H1 (cell line): Measurements from ENCODE around the gene TLE2. TPM values are rescaled to one million over a fixed set of nuclear protein-coding genes. Genes with fewer than 3 reads are reported as not detected.
A peak's percentile ranks its signal among the peaks of the same experiment; 100 is the strongest.

Experiments
- BACH1 ChIP-seq: IDR thresholded peaks from 2 replicates; pipeline ENCODE4 v1.6.1; 2012; ENCODE audit warnings: low read length, improper control_type of control experiment
- BCL11A ChIP-seq, 2 experiments: IDR thresholded peaks; one replicate each; pipeline ENCODE4 v1.6.1; 2011; ENCODE audit warnings: low read depth in 2 of 2, low read length in 2 of 2, mild to moderate bottlenecking in 2 of 2
- BRCA1 ChIP-seq: IDR thresholded peaks from 2 replicates; pipeline ENCODE4 v1.6.1; 2012; ENCODE audit warnings: low read depth, low read length, improper control_type of control experiment
- CHD2 ChIP-seq: IDR thresholded peaks from 2 replicates; pipeline ENCODE4 v1.6.1; 2012; ENCODE audit warnings: low read length, improper control_type of control experiment
- CTBP2 ChIP-seq: IDR thresholded peaks from 2 replicates; pipeline ENCODE4 v1.7.0; 2011; ENCODE audit warnings: borderline replicate concordance, mild to moderate bottlenecking, moderate library complexity, mixed read lengths, low read length; ENCODE audit not compliant: insufficient read depth, insufficient read length
- E2F6 ChIP-seq: IDR thresholded peaks from 2 replicates; pipeline ENCODE4 v1.6.1; 2012; ENCODE audit warnings: inconsistent platforms
- GABPA ChIP-seq: IDR thresholded peaks from 2 replicates; pipeline ENCODE4 v1.6.1; 2011; ENCODE audit warnings: mild to moderate bottlenecking, low read length, moderate library complexity, borderline replicate concordance; ENCODE audit not compliant: insufficient read depth
- MAX ChIP-seq: IDR thresholded peaks from 2 replicates; pipeline ENCODE4 v1.6.1; 2012; ENCODE audit warnings: inconsistent platforms
- SIN3A ChIP-seq, 2 experiments: IDR thresholded peaks in 1 of 2; conservative IDR thresholded peaks in 1 of 2; 2 replicates each; pipeline ENCODE4 v1.6.1; 2011 to 2012; ENCODE audit warnings: low read length in 2 of 2, improper control_type of control experiment in 1 of 2, low read depth in 1 of 2, mild to moderate bottlenecking in 1 of 2
- TCF12 ChIP-seq: IDR thresholded peaks from 2 replicates; pipeline ENCODE4 v1.6.1; 2011; ENCODE audit warnings: low read depth, mild to moderate bottlenecking, low read length
- TEAD4 ChIP-seq: IDR thresholded peaks from 2 replicates; pipeline ENCODE4 v1.6.1; 2012; ENCODE audit warnings: low read depth, low read length, inconsistent platforms, mixed read lengths
- polyA plus RNA-seq, 7 experiments: library from polyadenylated mRNA; depleted of rRNA in 3 of 7; stranded (reverse) in 5 of 7; unstranded in 2 of 7; fragments of >200 nt in 5 of 7; fragments of 200-250 nt in 2 of 7; gene quantifications; 1 replicate in 5 of 7; 2 replicates in 1 of 7; 4 replicates in 1 of 7; pipeline versions ENCODE4 v1.2.1 to v1.2.3, GENCODE V29; 2011 to 2013; ENCODE audit warnings: missing spikeins in 2 of 7, mixed read lengths in 2 of 7
- total RNA-seq: library from RNA; stranded (reverse); fragmentation: NEBNext Ultra II Directional; extraction: Animal tissue kit (Norgen Biotek cat#: 25700); gene quantifications from 2 replicates; pipeline ENCODE4 v1.2.1, GENCODE V29; 2021

The TLE2 gene
- total and polyA plus RNA-seq, 2 of the 8 experiments (the other 6 are each of a cell fraction or from before 2014, with no cell fraction given): 8.0 to 11.5 TPM

DNA sequence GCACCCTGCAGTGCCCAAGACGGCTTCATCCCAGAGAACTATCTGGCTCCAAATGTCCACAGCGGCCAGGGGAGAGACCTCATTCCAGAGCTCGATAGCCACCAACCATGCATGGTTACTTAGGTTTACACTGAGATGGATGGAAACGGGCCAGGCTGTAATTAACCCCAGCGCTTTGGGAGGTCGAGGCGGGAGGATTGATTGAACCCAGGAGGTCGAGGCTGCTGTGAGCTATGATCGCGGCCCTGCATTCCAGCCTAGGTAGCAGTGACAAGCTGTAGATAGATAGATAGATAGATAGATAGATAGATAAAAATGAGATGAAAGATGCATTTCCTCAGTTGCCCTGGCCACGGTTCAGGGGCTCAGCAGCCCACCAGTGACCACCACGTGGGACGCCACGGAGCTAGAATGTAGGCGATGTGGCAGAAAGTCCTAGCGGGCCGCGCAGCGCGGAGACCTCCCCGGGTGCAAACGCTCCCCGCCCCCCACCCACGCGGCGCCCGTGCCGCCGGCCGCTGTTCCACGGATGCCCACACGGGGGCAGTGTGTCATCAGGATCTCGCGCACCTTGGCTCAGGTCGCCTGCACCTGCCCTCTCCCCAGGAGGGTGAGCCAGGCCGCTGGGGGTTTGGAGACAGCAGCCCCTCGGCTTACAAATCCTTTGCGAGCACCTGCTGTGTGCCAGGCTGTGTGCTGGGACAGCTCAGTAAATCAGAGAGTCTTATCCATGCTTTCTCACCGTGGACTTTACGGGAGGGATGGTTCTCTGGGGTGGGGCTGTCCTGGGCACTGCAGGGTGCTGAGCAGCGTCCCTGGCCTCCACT lies 46.7 kb upstream of the TLE2 start (continued):
- TF ChIP-seq SIN3A (conservative IDR thresholded peaks at IDR 0.05 in 1 of 2, IDR thresholded peaks at IDR 0.05 in 1 of 2; ENCODE audit: low read depth in 1 of 2, low read length in 2 of 2) (peak in 1 of 2 experiments; percentile 53; a peak in 1 of 4 replicates), GABPA (peak; percentile 58; the same call in 1 of the 2 replicates), TEAD4 (0 out of 2 replicates have a peak, but pooled peaks have one; percentile 13), BACH1 (peak; percentile 70), CHD2 (peak; percentile 67; the same call in 1 of the 2 replicates), CTBP2 (no peak), BCL11A (IDR thresholded peaks at IDR 0.05; ENCODE audit: low read depth in 2 of 2, low read length in 2 of 2) (no peak), MAX (peak; percentile 84), TCF12 (peak; percentile 89), E2F6 (0 out of 2 replicates have a peak, but pooled peaks have one; percentile 20), BRCA1 (no peak)
